ENCODE measurements around the gene WIF1.
A peak's percentile ranks its signal among the peaks of the same experiment; 100 is the strongest.

WIF1 gene

GRCh38 chr12:65139389-65139788, 18.3 kb upstream of the WIF1 start:
- Mint-ChIP-seq H3K4me3 (no peak overlapping the region), H3K4me1 (no peaks in the 10 kb centered on the region), H3K27ac (peak overlapping the region in 1 of 2 donors; percentile 16), H3K9me3 (peaks cover 5 to 7% of the 10 kb centered on the region in 2 donors), H3K27me3 (peaks cover 24% of the 10 kb centered on the region)
- DNase-seq = no peak
- ATAC-seq = no peak

DNA sequence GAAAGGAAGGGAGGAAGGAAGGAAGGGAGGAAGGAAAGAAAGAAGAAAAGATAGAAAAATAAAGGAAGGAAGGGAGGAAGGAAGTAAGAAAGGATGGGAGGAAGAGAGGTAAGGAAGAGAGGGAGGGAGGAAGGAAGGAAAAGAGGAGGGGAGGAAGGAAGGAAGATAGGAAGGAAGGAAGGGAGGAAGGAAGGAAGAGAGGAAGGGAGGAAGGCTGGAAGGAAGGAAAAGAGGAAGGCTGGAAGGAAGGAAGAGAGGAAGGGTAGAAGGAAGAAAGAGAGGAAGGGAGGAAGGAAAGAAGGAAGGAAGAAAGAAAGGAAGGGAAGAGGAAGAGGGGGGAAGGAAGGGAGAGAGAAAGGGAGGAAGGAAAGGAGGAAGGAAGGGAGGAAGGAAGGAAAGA, 12.8 kb upstream of the WIF1 start:
- H3K4me1 Mint-ChIP-seq = no peaks in the 10 kb centered on the region
- DNase-seq (no peak), ATAC-seq (no peak)
- peaks cover 11% of the 10 kb centered on the region for H3K27me3 Mint-ChIP-seq
- H3K27ac Mint-ChIP-seq = peak overlapping the region in 1 of 2 donors; percentile 27
- H3K9me3 Mint-ChIP-seq = peaks cover 5 to 7% of the 10 kb centered on the region in 2 donors
- no peak overlapping the region for H3K4me3 Mint-ChIP-seq

- H3K27me3 Mint-ChIP-seq = peaks cover 16% of the 10 kb centered on the region
- no peak overlapping the region for H3K4me3 Mint-ChIP-seq
- no peak for ATAC-seq
- H3K27ac Mint-ChIP-seq = no peak overlapping the region
- peaks cover 6% of the 10 kb centered on the region for H3K4me1 Mint-ChIP-seq
- no peaks in the 10 kb centered on the region for H3K9me3 Mint-ChIP-seq
- no peak for DNase-seq
Measured at GRCh38 chr12:65126482-65126881, 5.4 kb upstream of the WIF1 start.

GRCh38 chr12:65125975-65126374, 4.9 kb upstream of the WIF1 start:
- Mint-ChIP-seq H3K27ac (no peak overlapping the region), H3K4me3 (no peak overlapping the region), H3K4me1 (peaks cover 10% of the 10 kb centered on the region), H3K9me3 (no peaks in the 10 kb centered on the region), H3K27me3 (peaks cover 21% of the 10 kb centered on the region)
- DNase-seq (no peak), ATAC-seq (no peak)

DNA sequence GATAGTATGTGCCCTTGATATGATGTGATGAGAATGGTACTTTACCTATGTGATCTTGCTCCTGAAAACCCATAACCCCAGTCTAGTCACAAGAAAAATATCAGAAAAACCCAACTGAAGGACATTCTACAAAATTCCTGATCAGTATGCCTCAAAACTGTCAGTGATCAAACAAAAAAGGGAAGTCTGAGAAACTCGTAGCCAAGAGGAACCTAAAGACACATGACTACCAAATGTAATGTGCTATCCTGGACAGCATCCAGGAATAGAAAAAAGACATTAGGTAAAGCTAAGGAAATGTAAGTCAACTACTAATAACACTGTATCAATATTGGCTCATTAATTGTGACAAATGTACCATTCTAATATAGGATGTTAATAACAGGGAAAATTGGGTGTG, 4.1 kb upstream of the WIF1 start:
- ATAC-seq (no peak), DNase-seq (no peak)

DNA sequence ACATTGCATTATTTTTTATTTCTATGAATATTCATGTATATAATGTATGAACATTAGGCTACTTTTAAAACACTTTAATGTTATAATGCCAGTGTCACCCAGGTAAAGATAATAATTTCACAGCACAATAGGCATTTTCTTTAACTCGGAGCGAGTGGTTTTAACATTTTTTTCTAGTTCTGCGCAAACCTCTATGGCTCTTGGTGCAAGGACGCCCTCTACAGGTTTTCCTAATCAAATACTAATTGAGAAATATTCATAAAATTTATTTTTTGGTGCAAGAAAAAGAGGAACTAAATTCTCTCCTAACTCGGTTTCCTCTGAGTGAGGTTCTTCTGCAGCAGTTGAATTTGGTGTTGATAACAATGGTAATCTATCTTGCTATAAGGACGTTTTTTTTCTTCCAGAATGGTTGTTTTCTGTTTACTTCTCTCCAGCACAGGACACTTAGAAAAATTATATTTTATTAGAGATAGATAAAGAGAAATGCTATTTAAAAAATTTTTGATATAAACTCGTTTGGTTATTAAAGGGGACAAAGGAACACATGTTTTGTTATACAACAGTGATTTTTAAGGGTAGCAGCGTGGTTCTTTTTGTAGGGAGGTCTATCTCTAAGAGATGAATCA, 2.4 kb upstream of the WIF1 start:
- no peaks in the 10 kb centered on the region for H3K9me3 Mint-ChIP-seq
- peaks cover 16% of the 10 kb centered on the region for H3K4me1 Mint-ChIP-seq
- no peak for DNase-seq
- no peak for ATAC-seq
- H3K27ac Mint-ChIP-seq = no peak overlapping the region
- H3K27me3 Mint-ChIP-seq = peaks cover 43% of the 10 kb centered on the region
- no peak overlapping the region for H3K4me3 Mint-ChIP-seq

More for the DNA sequence above, 4.1 kb upstream of the WIF1 start:
- H3K4me1 Mint-ChIP-seq = peaks cover 16% of the 10 kb centered on the region
- no peak overlapping the region for H3K4me3 Mint-ChIP-seq
- H3K27me3 Mint-ChIP-seq = peaks cover 28% of the 10 kb centered on the region
- no peak overlapping the region for H3K27ac Mint-ChIP-seq
- H3K9me3 Mint-ChIP-seq = no peaks in the 10 kb centered on the region

GRCh38 chr12:65122703-65123102, 1.6 kb upstream of the WIF1 start:
- Mint-ChIP-seq H3K27me3 (peaks cover 49% of the 10 kb centered on the region), H3K4me1 (peaks cover 16% of the 10 kb centered on the region), H3K4me3 (no peak overlapping the region), H3K9me3 (no peaks in the 10 kb centered on the region), H3K27ac (no peak overlapping the region)
- no peak for ATAC-seq
- DNase-seq = no peak

- Mint-ChIP-seq H3K4me3 (peak overlapping the region; percentile 68 to 72), H3K27ac (no peak overlapping the region), H3K4me1 (peaks cover 16% of the 10 kb centered on the region), H3K27me3 (peaks cover 56% of the 10 kb centered on the region), H3K9me3 (no peaks in the 10 kb centered on the region)
- DNase-seq (peak in 1 of 2 donors; percentile 10), ATAC-seq (peak; percentile 15)
Measured at GRCh38 chr12:65121956-65122469, 908 bp upstream of the WIF1 start.

- no peak overlapping the region for H3K4me3 Mint-ChIP-seq
Measured at GRCh38 chr12:65119063-65119462, 2.0 kb downstream of the WIF1 start.

GRCh38 chr12:65113621-65114035, 7.5 kb downstream of the WIF1 start:
- peak; percentile 78 for ATAC-seq
- no peak overlapping the region for H3K27ac Mint-ChIP-seq
- DNase-seq = peak in 1 of 2 donors; percentile 11
- H3K4me3 Mint-ChIP-seq = no peak overlapping the region
- H3K27me3 Mint-ChIP-seq = peaks cover 44% of the 10 kb centered on the region
- no peaks in the 10 kb centered on the region for H3K4me1 Mint-ChIP-seq
- no peaks in the 10 kb centered on the region for H3K9me3 Mint-ChIP-seq

More at GRCh38 chr12:65119063-65119462, 2.0 kb downstream of the WIF1 start:
- no peak overlapping the region for H3K27ac Mint-ChIP-seq
- ATAC-seq (no peak), DNase-seq (no peak)
- H3K27me3 Mint-ChIP-seq = peaks cover 59% of the 10 kb centered on the region
- peaks cover 16% of the 10 kb centered on the region for H3K4me1 Mint-ChIP-seq
- no peaks in the 10 kb centered on the region for H3K9me3 Mint-ChIP-seq

DNA sequence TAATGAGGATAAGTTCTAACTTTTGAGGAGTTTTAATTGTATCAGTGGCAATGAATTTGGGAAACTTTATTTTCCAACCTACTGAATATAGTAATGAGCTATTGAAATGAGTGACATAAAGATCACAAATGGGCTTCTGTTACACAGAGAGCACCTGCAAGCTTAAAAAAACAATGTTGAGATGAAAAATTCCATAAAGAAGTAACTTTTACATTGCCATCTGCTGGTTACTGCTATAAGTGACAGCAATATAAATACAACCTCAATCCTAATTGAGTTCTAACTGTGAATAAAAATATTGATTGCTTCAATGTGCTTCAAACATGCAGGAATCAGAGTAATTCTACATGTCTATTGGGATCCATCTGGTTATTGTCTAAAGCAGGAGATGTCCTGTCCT, 14.2 kb downstream of the WIF1 start:
- H3K4me1 Mint-ChIP-seq = no peaks in the 10 kb centered on the region
- no peaks in the 10 kb centered on the region for H3K9me3 Mint-ChIP-seq
- no peak overlapping the region for H3K4me3 Mint-ChIP-seq
- no peak for DNase-seq
- ATAC-seq = no peak
- H3K27me3 Mint-ChIP-seq = peaks cover 19% of the 10 kb centered on the region
- H3K27ac Mint-ChIP-seq = no peak overlapping the region

DNA sequence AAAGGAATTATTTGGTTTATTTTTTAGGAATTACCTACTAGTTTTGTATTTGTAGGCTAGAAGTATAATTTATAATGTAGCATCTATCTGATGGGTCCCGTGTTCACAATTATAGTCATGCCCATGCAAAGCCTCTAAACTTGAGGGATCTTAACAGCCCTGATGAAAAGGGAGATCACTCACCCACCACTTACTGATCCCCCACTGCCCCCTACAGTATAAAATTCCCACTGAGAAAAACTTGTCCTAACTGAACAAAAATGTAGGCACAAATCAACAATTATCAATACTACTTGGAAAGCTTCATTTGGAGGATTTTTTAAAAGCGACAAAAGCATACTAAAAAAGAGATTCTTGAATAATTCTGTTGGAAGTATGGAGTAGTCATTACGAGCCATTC, 21.0 kb downstream of the WIF1 start:
- H3K4me3 Mint-ChIP-seq = no peak overlapping the region
- no peak for DNase-seq
- ATAC-seq = no peak
- H3K27ac Mint-ChIP-seq = no peak overlapping the region
- no peaks in the 10 kb centered on the region for H3K9me3 Mint-ChIP-seq
- no peaks in the 10 kb centered on the region for H3K4me1 Mint-ChIP-seq
- peaks cover 39% of the 10 kb centered on the region for H3K27me3 Mint-ChIP-seq

- ATAC-seq = no peak
- DNase-seq = no peak
- Mint-ChIP-seq H3K4me1 (no peaks in the 10 kb centered on the region), H3K27me3 (peaks cover 43% of the 10 kb centered on the region), H3K27ac (no peak overlapping the region), H3K9me3 (no peaks in the 10 kb centered on the region), H3K4me3 (no peak overlapping the region)
Measured at GRCh38 chr12:65099182-65099581, 21.9 kb downstream of the WIF1 start.

DNA sequence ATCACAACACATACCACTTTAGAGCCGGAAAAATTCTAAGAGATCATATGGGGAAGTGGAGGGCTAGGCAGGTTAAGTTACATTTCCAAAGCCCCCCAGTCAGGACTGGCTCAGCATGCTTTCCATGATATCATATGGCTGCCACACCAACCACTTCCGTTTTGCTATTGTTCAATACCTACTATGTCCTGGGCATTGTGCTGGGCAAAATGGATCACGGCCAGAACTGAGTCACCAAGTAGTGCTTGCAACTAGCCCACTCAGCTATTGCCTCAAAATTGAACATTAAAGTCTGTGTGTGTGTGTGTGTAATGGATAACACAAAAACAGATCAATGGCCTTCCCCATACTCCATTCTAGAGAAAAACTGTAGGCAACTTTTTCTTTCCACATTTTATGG, 22.7 kb downstream of the WIF1 start:
- Mint-ChIP-seq H3K4me3 (no peak overlapping the region), H3K27me3 (peaks cover 43% of the 10 kb centered on the region), H3K27ac (no peak overlapping the region), H3K4me1 (no peaks in the 10 kb centered on the region), H3K9me3 (no peaks in the 10 kb centered on the region)
- ATAC-seq (no peak), DNase-seq (no peak)

DNA sequence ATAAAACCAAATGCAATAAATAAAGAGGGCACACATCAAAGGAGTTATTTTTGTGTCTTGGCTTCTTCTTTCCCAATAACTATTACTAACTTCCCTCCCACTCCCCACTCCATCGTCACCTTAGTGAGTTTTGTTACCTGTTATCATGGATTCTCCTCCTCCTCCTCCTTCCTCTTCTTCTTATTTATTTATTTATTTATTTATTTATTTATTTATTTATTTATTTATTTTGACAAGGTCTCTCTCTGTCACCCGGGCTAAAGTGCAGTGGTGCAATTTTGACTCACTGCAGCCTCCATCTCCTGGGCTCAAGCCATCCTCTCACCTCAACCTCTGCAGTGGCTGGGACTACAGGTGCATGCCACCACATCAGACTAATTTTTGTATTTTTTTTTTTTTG, 26.4 kb downstream of the WIF1 start:
- Mint-ChIP-seq H3K9me3 (no peaks in the 10 kb centered on the region), H3K27ac (no peak overlapping the region), H3K27me3 (peaks cover 34% of the 10 kb centered on the region), H3K4me1 (no peaks in the 10 kb centered on the region), H3K4me3 (no peak overlapping the region)
- no peak for ATAC-seq
- no peak for DNase-seq

GRCh38 chr12:65093606-65094005, 27.5 kb downstream of the WIF1 start:
- Mint-ChIP-seq H3K27me3 (peaks cover 23% of the 10 kb centered on the region), H3K27ac (no peak overlapping the region), H3K9me3 (no peaks in the 10 kb centered on the region), H3K4me1 (no peaks in the 10 kb centered on the region), H3K4me3 (no peak overlapping the region)
- DNase-seq (no peak), ATAC-seq (no peak)

- Mint-ChIP-seq H3K4me1 (no peaks in the 10 kb centered on the region), H3K4me3 (no peak overlapping the region), H3K27me3 (peaks cover 15% of the 10 kb centered on the region), H3K9me3 (no peaks in the 10 kb centered on the region), H3K27ac (no peak overlapping the region)
- DNase-seq = no peak
- ATAC-seq = no peak
Measured at GRCh38 chr12:65090461-65090860, 30.6 kb downstream of the WIF1 start.
